ENCODE data around the gene ZMYND19. TPM values are rescaled to one million over a fixed set of nuclear protein-coding genes. Genes with fewer than 3 reads are reported as not detected.

ZMYND19 gene
- total and polyA plus RNA-seq, 2 of the 8 experiments (the other 6 are each of a cell fraction or from before 2014, with no cell fraction given): 42.4 to 58.7 TPM

DNA sequence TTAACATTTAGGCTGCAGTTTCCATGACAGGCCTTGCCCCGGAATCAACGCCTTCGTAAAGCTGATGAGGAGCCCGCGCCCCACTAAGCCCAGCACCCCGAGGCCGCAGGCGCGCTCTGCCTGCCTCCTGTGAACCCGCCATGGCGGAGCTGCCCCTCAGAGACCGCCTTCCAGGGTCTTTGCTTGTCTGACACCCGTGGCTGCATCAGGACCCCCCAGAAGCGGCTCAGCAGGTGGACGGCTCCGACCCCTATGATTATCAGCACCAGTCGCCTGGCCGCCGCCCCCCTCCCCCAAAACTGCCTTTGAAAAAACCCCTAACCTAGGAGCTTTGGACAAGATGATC is 11.1 kb downstream of the ZMYND19 start:
- ChIA-PET CTCF (ENCODE audit: partially characterized antibody) (interaction anchor here (0.7 to 5.9 kb wide), 7 partner anchors 9 to 93 kb away, joined by 3 to 46 read pairs (median 5); partner anchors contain the start of gene MRPL41), POLR2A (ENCODE audit: partially characterized antibody) (interaction anchor here (1.7 to 4.6 kb wide), 5 partner anchors 11 to 156 kb away, joined by 3 to 45 read pairs (median 16); partner anchors contain the start of genes EHMT1, EXD3, MRPL41 and NOXA1)
- H3K36me3 ChIP-seq (ENCODE audit: control insufficient read depth in 2 of 4, insufficient read depth in 4 of 4, low read length in 3 of 4): peaks cover 25 to 53% (median 37%) of the 10 kb centered on the region in 4 experiments
- peaks cover 0 to 23% (median 7%) of the 10 kb centered on the region in 4 experiments; a peak in 6 of 7 replicates for H3K4me1 ChIP-seq (replicated peaks in 1 of 4; ENCODE audit: control insufficient read depth in 3 of 4, insufficient read depth in 4 of 4, low read length in 3 of 4)
- no peak for FAIRE-seq
- H2BK5ac ChIP-seq (ENCODE audit: low read depth, low read length): no peak overlapping the region
- no peak overlapping the region for H2AK5ac ChIP-seq (ENCODE audit: low read depth, low read length)
- peaks cover 3% of the 10 kb centered on the region; the same call in 1 of the 2 replicates for H3K23me2 ChIP-seq (ENCODE audit: low read depth, low read length)
- no peak overlapping the region for H3K14ac ChIP-seq (ENCODE audit: insufficient read length)
- H2BK15ac ChIP-seq (ENCODE audit: low read length): no peak overlapping the region
- peak overlapping the region in 1 of 2 experiments; percentile 65; a peak in 3 of 4 replicates for H3K4me2 ChIP-seq (ENCODE audit: insufficient read depth in 1 of 2, low read depth in 2 of 2, low read length in 2 of 2)
- no peaks in the 10 kb centered on the region for H3K9me3 ChIP-seq (ENCODE audit: insufficient read depth in 2 of 2, low read depth in 1 of 2, low read length in 1 of 2)
- no peak for DNase-seq (ENCODE audit: low read depth in 1 of 2, low spot score in 2 of 2)
- no peak overlapping the region; the same call in 1 of the 2 replicates for H3K18ac ChIP-seq (ENCODE audit: extremely low read depth, low read length)
- H2AFZ ChIP-seq (ENCODE audit: low read length): no peak overlapping the region
- TF ChIP-seq RFX5 (IDR thresholded peaks at IDR 0.05; ENCODE audit: borderline replicate concordance, low read depth, low read length): no peak
- no peak for TF ChIP-seq POLR2A (IDR thresholded peaks at IDR 0.05; ENCODE audit: control extremely low read depth in 1 of 2, low read depth in 2 of 2, low read length in 2 of 2)
- H3K56ac ChIP-seq (replicated peaks; ENCODE audit: insufficient read length, low read depth, low read length): no peak overlapping the region
- peaks cover 18 to 46% of the 10 kb centered on the region in 2 experiments for H4K20me1 ChIP-seq (replicated peaks in 1 of 2; ENCODE audit: control insufficient read depth in 1 of 2, insufficient read depth in 2 of 2, low read length in 2 of 2)
- H3K4me3 ChIP-seq (ENCODE audit: extremely low read depth in 1 of 4, insufficient read depth in 2 of 4, low read depth in 3 of 4, low read length in 4 of 4): peak overlapping the region; percentile 6 to 88 (median 30); a peak in 5 of 8 replicates
- H4K5ac ChIP-seq (ENCODE audit: insufficient read length, low read depth, low read length): no peak overlapping the region
- no peak overlapping the region for H3K9ac ChIP-seq (replicated peaks in 1 of 4; ENCODE audit: extremely low read depth in 1 of 4, low read depth in 3 of 4, low read length in 3 of 4)
- H3K23ac ChIP-seq (ENCODE audit: insufficient read length): no peak overlapping the region
- no peak overlapping the region for H2BK12ac ChIP-seq (ENCODE audit: low read depth, low read length)
- H3K79me1 ChIP-seq (ENCODE audit: low read depth, low read length): peaks cover 25% of the 10 kb centered on the region
- H4K8ac ChIP-seq (ENCODE audit: extremely low read depth, insufficient read depth, low read length): no peak overlapping the region
- H3K27ac ChIP-seq (ENCODE audit: low read depth, low read length): no peak overlapping the region
- peaks cover 12 to 35% of the 10 kb centered on the region in 2 experiments for H3K79me2 ChIP-seq (ENCODE audit: control insufficient read depth in 1 of 2, insufficient read depth in 2 of 2, low read length in 2 of 2)
- no peak overlapping the region for H2BK120ac ChIP-seq (replicated peaks; ENCODE audit: low read depth, low read length)
- H3K27me3 ChIP-seq (replicated peaks in 1 of 4; ENCODE audit: control insufficient read depth in 3 of 4, extremely low read depth in 1 of 4, insufficient read depth in 3 of 4, low read length in 3 of 4): no peaks in the 10 kb centered on the region
- H4K91ac ChIP-seq (replicated peaks; ENCODE audit: insufficient read length, low read length): peak overlapping the region; percentile 72
- 42% methylated on average over 19 of the region's 19 CpGs; no CpG with 5 or more reads in 1 of the 2 experiments for WGBS, 2 experiments (ENCODE audit: extremely low coverage in 1 of 2, insufficient coverage in 1 of 2, insufficient read length in 1 of 2, insufficient replicate concordance in 2 of 2, low coverage in 1 of 2, low lambda C conversion rate in 2 of 2, missing lambda C conversion rate in 1 of 2)
- no peak overlapping the region for H2BK20ac ChIP-seq (ENCODE audit: low read length)
- H3K4ac ChIP-seq (replicated peaks; ENCODE audit: insufficient read length, low read depth, low read length): no peak overlapping the region

Measured in H1 (cell line).